Measurements from ENCODE around the gene MARCHF6.

MARCHF6 gene

GRCh38 chr5:10330511-10331230 is 22.8 kb upstream of the MARCHF6 start:
- CTCF ChIA-PET = interaction anchor here (0.5 to 2.1 kb wide), 6 partner anchors 18 to 285 kb away, joined by 3 to 7 read pairs (median 4); no protein-coding TSS in a partner anchor
- POLR2A ChIA-PET = interaction anchor here (2.0 kb wide), 1 partner anchor 22 kb away, joined by 7 read pairs; the partner anchor contains the start of gene MARCHF6
- Histone ChIP-seq H3K4me1 (ENCODE audit: control insufficient read depth, insufficient read depth, low read length) (peaks cover 6% of the 10 kb centered on the region; the same call in 1 of the 2 replicates), H3K27ac (ENCODE audit: extremely low read depth, low read depth, low read length) (no peak overlapping the region), H3K9me3 (ENCODE audit: control insufficient read depth, insufficient read depth, low read depth, low read length) (no peaks in the 10 kb centered on the region), H3K4me3 (ENCODE audit: low read depth, low read length) (no peak overlapping the region), H3K36me3 (ENCODE audit: control insufficient read depth in 2 of 2, insufficient read depth in 1 of 2, low read length in 2 of 2) (no peaks in the 10 kb centered on the region)
- TF ChIP-seq ZNF175 (tag by site-specific recombination; IDR thresholded peaks at IDR 0.05) = 0 out of 2 replicates have a peak, but pooled peaks have one; percentile 2
- no peak for TF ChIP-seq ZNF768 (tag by site-specific recombination; IDR thresholded peaks at IDR 0.05)

- Histone ChIP-seq H3K36me3 (ENCODE audit: control insufficient read depth in 2 of 2, insufficient read depth in 1 of 2, low read length in 2 of 2) (no peaks in the 10 kb centered on the region), H3K4me1 (ENCODE audit: control insufficient read depth, insufficient read depth, low read length) (peaks cover 6% of the 10 kb centered on the region; the same call in 1 of the 2 replicates), H3K27ac (ENCODE audit: extremely low read depth, low read depth, low read length) (no peak overlapping the region), H3K4me3 (ENCODE audit: low read depth, low read length) (no peak overlapping the region), H3K9me3 (ENCODE audit: control insufficient read depth, insufficient read depth, low read depth, low read length) (no peaks in the 10 kb centered on the region)
- peak; percentile 17; the same call in 1 of the 2 replicates for TF ChIP-seq ZNF341 (tag by site-specific recombination; IDR thresholded peaks at IDR 0.05; ENCODE audit: low read depth)
- TF ChIP-seq GLIS1 (tag by site-specific recombination; IDR thresholded peaks at IDR 0.05) = peak; percentile 38; the same call in 1 of the 2 replicates
- peak; percentile 71; the same call in 1 of the 2 replicates for TF ChIP-seq ZNF449 (tag by site-specific recombination; IDR thresholded peaks at IDR 0.05)
- TF ChIP-seq ZNF26 (tag by site-specific recombination; IDR thresholded peaks at IDR 0.05) = no peak
- peak; percentile 57 for TF ChIP-seq ZFHX2 (tag by site-specific recombination; conservative IDR thresholded peaks at IDR 0.05)
- no peak for TF ChIP-seq PBX3 (CRISPR knock-in tag; IDR thresholded peaks at IDR 0.05)
- no peak for TF ChIP-seq ZNF292 (tag by site-specific recombination; IDR thresholded peaks at IDR 0.05; ENCODE audit: borderline replicate concordance, low read depth)
- CTCF ChIA-PET = interaction anchor here (0.9 to 2.1 kb wide), 2 partner anchors 19 to 47 kb away, joined by 4 to 7 read pairs; no protein-coding TSS in a partner anchor
- POLR2A ChIA-PET = interaction anchor here (2.0 kb wide), 1 partner anchor 22 kb away, joined by 7 read pairs; the partner anchor contains the start of gene MARCHF6
Observed at GRCh38 chr5:10331341-10331796, 22.1 kb upstream of the MARCHF6 start.

- no peak overlapping the region for H3K27ac ChIP-seq (ENCODE audit: extremely low read depth, low read depth, low read length)
- peaks cover 6% of the 10 kb centered on the region; the same call in 1 of the 2 replicates for H3K4me1 ChIP-seq (ENCODE audit: control insufficient read depth, insufficient read depth, low read length)
- H3K36me3 ChIP-seq (ENCODE audit: control insufficient read depth in 2 of 2, insufficient read depth in 1 of 2, low read length in 2 of 2) = no peaks in the 10 kb centered on the region
- TF ChIP-seq ZNF133 (tag by site-specific recombination; IDR thresholded peaks at IDR 0.05) (no peak), ZNF513 (tag by site-specific recombination; IDR thresholded peaks at IDR 0.05) (no peak), KLF1 (tag by site-specific recombination; IDR thresholded peaks at IDR 0.05) (no peak), SP2 (tag by site-specific recombination; IDR thresholded peaks at IDR 0.05) (no peak)
- ChIA-PET POLR2A (interaction anchor here (1.5 kb wide), 1 partner anchor 21 kb away, joined by 3 read pairs; the partner anchor contains the start of gene MARCHF6), CTCF (no interaction called here)
- no peak overlapping the region for H3K4me3 ChIP-seq (ENCODE audit: low read depth, low read length)
- no peaks in the 10 kb centered on the region for H3K9me3 ChIP-seq (ENCODE audit: control insufficient read depth, insufficient read depth, low read depth, low read length)
Observed at GRCh38 chr5:10332301-10332700, 21.2 kb upstream of the MARCHF6 start.

All from HEK293 (cell line).